Measurements from ENCODE around the gene NELFA.
A peak's percentile ranks its signal among the peaks of the same experiment; 100 is the strongest.

The NELFA gene

DNA sequence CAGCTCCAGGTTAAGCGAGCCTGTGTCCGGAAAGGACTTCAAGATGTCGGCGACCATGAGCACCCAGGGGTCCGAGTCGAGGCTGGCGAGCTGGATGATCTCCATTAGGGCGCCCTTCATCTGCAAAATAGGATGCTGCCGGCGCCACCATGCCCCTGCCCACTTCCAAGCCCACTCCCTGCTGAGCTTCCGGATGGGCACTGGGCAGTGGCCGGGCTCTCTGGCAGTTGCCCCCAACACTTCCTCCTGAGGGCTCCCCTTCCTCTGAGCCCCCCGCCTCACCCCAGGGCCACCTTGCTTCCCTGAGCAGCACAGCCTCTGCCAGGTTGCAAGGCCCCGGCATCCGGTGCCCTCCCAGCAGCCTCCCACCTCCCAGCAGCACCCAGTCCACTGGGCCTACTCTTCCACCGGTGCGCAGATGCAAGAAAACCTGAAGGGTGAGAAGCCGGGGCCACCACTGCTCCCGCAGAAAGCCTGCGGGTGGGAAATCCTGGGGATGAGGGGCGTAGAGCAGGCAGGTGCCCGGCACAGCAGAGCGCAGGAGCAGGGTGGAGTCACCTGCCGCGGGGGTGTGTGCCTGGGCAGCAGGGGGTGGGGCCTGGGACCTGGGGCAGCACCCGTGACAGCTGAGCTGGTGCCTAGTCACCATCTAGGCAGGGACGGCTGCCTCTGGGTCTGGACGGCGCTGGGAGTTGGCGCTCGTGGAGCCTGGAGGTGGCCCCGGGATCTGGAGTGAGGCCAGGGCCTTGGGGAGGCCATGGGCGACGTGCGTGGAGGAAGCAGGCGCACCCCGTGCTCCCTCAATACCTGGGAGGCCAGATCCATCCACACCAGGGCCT is 17.0 kb downstream of the NELFA start:
- ATAC-seq (no peak), DNase-seq (ENCODE audit: low spot score in 2 of 2) (no peak)
- H3K9me3 Mint-ChIP-seq: no peaks in the 10 kb centered on the region
- no peak overlapping the region for H3K27ac Mint-ChIP-seq
- no peak overlapping the region for H3K4me3 Mint-ChIP-seq
- H3K36me3 Mint-ChIP-seq: peaks cover 48% of the 10 kb centered on the region
- peaks cover 11% of the 10 kb centered on the region for H3K4me1 Mint-ChIP-seq

DNA sequence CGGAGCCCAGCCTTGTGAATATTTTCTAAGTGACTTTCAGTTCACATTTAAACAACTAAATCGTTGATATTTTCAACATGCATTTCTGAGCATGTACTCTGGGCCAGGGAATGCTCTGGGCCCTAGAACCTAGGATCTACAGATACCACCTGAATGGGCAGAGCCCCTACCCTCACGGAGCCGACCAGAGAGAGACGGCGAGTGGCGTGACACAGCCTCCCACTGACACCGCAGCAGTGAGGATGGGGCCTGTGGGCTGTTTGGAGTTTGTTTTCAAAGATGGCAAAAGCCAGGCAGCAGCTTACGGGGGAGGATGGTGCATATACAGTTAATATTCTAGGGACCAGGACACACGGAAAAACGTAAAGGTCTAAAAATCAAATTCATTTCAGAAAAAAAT is 17.7 kb downstream of the NELFA start:
- H3K4me1 Mint-ChIP-seq: peaks cover 10% of the 10 kb centered on the region
- no peak for DNase-seq (ENCODE audit: low spot score in 2 of 2)
- H3K36me3 Mint-ChIP-seq: peaks cover 50% of the 10 kb centered on the region
- H3K27ac Mint-ChIP-seq: no peak overlapping the region
- no peak overlapping the region for H3K4me3 Mint-ChIP-seq
- no peaks in the 10 kb centered on the region for H3K9me3 Mint-ChIP-seq
- no peak for ATAC-seq

DNA sequence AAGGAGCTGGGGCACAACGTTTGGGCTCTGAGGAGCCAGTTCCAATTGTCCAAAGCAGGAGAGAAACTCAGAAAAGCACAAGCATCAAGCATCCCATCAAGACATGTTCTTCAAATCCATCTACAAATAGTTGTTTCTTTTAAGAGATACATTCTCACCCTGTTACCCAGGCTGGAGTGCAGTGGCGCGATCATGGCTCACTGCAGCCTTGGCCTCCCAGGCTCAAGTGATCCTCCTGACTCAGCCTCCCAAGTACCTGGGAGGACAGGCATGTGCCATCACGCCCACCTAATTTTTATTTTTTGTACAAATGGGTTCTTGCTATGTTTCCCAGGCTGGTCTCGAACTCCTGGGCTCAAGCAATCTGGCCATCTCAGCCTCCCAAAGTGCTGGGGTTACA is 18.1 kb downstream of the NELFA start:
- no peak overlapping the region for H3K27ac Mint-ChIP-seq
- H3K4me3 Mint-ChIP-seq: no peak overlapping the region
- peaks cover 55% of the 10 kb centered on the region for H3K36me3 Mint-ChIP-seq
- no peaks in the 10 kb centered on the region for H3K9me3 Mint-ChIP-seq
- no peak for DNase-seq (ENCODE audit: low spot score in 2 of 2)
- peaks cover 6% of the 10 kb centered on the region for H3K4me1 Mint-ChIP-seq
- ATAC-seq: no peak

DNA sequence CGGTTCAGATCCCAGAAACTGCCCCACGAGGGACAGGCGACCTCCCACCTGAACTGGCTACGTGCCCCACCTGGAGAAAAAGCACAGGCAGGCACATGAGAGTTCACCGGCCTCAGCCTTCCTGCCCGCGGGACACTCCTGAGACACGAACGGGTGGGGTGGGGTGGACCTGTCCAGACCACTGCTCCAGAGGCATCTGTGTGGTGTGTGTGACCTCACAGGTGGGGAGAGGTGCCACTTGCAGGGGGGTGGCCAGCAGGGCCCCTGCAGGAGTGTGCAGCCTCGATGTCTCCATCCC is 18.5 kb downstream of the NELFA start:
- peaks cover 58% of the 10 kb centered on the region for H3K36me3 Mint-ChIP-seq
- peak overlapping the region; percentile 43 for H3K27ac Mint-ChIP-seq
- ATAC-seq: no peak
- no peaks in the 10 kb centered on the region for H3K9me3 Mint-ChIP-seq
- no peak for DNase-seq (ENCODE audit: low spot score in 2 of 2)
- H3K4me3 Mint-ChIP-seq: no peak overlapping the region
- peaks cover 5% of the 10 kb centered on the region for H3K4me1 Mint-ChIP-seq

DNA sequence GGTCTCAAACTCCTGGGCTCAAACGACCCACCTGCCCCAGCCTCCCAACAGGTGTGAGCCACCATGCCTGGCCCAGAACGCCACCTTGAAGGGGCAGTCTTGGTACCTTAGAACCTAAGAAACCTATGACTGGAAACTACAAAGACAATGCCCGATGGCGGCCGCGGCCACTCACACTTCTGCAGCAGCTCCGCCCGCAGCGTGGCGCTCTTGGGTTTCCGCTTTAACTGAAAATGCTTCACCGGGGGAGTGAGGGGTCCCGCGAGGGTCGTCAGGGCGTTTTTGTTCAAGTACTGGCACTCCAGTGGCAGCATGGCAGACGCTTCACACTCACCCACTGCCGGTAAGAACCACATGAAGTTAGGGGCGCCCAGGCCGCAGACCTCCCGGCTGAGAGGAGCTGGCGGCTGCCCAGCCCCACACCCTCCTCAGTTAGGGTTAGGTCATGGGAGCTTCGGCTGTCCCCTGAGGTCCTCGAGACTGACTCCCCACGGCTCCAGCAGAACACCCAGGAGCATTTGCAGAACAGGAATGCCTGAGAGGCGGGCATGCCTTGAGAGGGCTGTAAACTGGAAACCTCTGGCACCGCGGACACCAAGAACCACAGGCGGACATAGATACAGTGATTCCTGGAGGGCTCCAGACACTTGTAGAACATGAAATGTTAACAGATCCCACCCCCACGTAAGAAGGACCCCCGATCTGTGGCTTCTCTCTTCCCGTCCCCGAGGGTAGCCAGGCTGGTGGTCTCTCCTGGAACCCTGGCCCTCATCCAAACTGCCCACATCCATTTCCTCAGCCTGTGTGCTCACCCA is 19.0 kb downstream of the NELFA start:
- no peak overlapping the region for H3K4me3 Mint-ChIP-seq
- H3K9me3 Mint-ChIP-seq: no peaks in the 10 kb centered on the region
- peaks cover 5% of the 10 kb centered on the region for H3K4me1 Mint-ChIP-seq
- DNase-seq (ENCODE audit: low spot score in 2 of 2): no peak
- peak overlapping the region; percentile 43 for H3K27ac Mint-ChIP-seq
- H3K36me3 Mint-ChIP-seq: peaks cover 64% of the 10 kb centered on the region
- no peak for ATAC-seq

DNA sequence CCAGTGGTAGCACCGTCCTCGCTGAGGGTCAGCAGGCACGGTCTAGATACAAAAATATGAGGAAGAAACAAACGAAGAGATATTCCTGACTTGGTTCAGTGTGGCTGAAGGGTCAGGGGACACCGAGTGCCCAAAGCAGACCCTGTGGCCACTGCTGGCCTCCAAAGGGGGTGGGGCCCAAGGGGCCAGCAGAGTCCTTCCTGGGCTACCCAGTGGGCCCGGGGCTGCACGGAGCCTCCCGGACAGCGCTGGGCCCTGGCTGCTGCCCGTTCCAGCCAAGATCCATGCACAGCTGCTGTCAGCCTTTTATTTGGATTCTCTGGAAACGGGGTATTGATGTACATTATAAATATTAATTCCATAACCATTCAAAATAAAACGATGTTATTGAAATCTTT is 20.4 kb downstream of the NELFA start:
- Mint-ChIP-seq H3K27ac (no peak overlapping the region), H3K9me3 (no peaks in the 10 kb centered on the region), H3K4me3 (no peak overlapping the region), H3K36me3 (peaks cover 78% of the 10 kb centered on the region), H3K4me1 (peaks cover 5% of the 10 kb centered on the region)
- ATAC-seq (no peak), DNase-seq (ENCODE audit: low spot score in 2 of 2) (no peak)

DNA sequence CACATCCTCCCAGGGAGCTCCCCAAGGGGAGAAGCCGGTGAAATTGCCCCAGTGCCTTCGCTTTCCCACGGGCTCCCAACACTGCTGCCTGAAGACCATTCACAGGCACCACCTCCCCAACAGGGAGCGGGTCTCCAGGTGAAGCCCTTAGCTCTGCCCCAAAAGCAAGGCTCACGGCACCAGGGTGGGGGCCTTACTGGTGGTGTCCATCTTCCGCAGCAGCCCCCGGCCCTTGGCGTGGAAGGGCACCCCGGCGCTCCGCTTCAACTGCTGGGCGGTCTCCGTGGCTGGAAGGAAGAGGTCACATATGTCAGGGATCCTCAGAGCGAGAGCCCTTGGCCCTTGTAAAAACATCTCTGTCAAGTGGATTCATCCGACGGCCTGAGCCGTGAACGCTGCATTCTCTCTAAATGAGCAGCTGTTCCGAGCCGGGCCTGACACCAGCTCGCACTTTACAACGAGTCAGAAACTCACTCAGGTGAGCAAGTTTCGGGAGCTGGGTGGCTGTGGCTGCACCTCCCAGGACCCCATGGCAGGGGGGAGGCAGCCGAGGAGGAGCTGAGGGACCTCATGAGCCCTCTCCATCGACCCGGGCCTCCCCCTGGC is 20.9 kb downstream of the NELFA start:
- ATAC-seq (no peak), DNase-seq (ENCODE audit: low spot score in 2 of 2) (no peak)
- H3K27ac Mint-ChIP-seq: peak overlapping the region; percentile 50
- no peak overlapping the region for H3K4me3 Mint-ChIP-seq
- no peaks in the 10 kb centered on the region for H3K9me3 Mint-ChIP-seq
- H3K36me3 Mint-ChIP-seq: peaks cover 83% of the 10 kb centered on the region
- H3K4me1 Mint-ChIP-seq: peaks cover 5% of the 10 kb centered on the region

DNA sequence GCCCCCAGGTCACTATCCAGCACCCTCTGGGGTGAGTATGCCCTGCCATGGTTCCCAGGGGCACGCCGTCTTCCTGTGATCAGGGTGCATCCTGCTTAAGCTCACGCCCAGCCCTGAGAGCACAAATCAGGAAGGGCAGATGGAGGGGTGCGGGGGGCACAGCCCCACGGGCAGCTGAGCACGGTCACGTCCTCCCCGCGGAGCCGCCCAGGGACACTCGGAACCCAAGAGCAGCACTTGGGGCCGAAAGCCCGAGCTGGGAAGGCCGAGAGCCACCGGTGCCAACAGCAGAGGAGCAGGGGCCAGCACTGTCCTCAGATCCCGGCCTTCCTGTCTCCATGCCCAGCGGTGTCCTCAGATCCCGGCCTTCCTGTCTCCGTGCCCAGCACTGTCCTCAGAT is 21.5 kb downstream of the NELFA start:
- Mint-ChIP-seq H3K27ac (peak overlapping the region; percentile 50), H3K9me3 (no peaks in the 10 kb centered on the region), H3K36me3 (peaks cover 88% of the 10 kb centered on the region), H3K4me1 (peaks cover 5% of the 10 kb centered on the region), H3K4me3 (no peak overlapping the region)
- DNase-seq (ENCODE audit: low spot score in 2 of 2): no peak
- no peak for ATAC-seq

DNA sequence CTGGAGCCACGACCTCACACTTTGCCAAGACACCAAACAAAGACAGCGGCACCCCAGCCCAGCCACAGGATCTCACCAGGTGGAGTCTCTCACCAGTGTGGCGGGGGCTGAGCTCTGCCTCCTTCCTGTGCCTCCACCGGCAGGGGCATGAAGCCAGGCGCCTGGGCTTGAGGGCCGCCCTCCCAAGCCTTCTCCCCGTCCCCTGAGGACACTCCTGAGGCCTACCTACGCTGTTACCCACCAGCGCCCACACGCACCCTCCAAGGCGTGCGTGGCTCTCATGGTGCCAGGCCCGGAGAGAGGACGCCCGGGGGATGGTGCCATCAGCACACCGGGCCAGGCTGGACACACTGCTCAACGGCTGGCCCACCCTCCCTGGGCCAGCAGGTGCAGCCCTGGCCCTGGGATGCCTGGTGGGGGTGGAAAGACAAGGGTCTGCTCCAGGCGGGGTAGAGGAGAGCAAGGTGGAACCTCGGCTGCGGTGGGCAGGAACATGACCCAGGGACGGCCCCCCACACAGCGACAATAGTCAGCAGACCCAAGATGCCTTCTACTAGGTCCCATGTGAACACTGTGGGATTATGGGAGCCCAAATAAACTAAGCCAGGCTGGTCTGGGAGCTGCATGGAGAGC is 22.1 kb downstream of the NELFA start:
- DNase-seq (ENCODE audit: low spot score in 2 of 2): no peak
- no peak overlapping the region for H3K4me3 Mint-ChIP-seq
- peaks cover 5% of the 10 kb centered on the region for H3K4me1 Mint-ChIP-seq
- ATAC-seq: peak; percentile 5
- H3K36me3 Mint-ChIP-seq: peaks cover 94% of the 10 kb centered on the region
- no peak overlapping the region for H3K27ac Mint-ChIP-seq
- H3K9me3 Mint-ChIP-seq: no peaks in the 10 kb centered on the region

DNA sequence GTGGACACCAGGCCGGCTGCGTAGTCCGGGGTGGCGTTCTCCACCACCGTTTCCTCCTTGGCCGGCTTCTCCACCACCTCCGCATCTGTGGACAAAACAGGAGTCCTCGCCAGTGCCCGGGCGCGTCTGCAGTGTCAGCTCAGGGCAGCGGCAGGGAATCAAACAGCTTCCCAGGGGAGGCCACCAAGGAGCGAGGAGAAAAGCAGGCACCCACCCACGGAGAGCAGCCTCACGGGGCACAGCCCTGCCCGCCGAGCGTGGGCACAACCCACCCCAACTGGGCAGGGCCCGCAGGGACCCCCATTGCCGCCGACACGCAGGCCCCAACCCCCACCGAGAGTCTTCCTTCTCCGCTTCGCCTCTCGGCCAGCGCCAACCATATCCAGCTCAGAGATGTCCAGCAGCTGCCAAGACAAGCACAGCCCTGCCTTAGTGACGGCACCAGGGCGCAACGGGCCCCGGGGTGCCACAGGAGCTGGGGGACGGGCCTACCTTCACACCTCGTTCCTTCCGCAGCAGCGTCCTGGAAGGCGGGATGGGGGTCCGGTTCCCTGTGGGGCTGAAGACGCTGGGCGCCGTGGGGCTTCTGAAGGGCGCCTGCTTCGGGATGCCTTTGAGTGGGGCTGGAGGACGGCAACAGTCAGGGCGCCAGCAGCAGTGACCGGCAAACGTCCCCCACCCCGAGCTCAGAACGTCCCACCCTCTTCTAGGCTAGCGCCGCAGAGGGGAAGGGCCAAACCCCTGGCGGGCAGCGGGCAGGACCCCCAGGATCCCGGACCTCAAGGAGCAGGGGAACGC is 22.8 kb downstream of the NELFA start:
- Mint-ChIP-seq H3K9me3 (no peaks in the 10 kb centered on the region), H3K27ac (no peak overlapping the region), H3K36me3 (peaks cover 97% of the 10 kb centered on the region), H3K4me1 (peaks cover 5% of the 10 kb centered on the region), H3K4me3 (no peak overlapping the region)
- no peak for DNase-seq (ENCODE audit: low spot score in 2 of 2)
- no peak for ATAC-seq

DNA sequence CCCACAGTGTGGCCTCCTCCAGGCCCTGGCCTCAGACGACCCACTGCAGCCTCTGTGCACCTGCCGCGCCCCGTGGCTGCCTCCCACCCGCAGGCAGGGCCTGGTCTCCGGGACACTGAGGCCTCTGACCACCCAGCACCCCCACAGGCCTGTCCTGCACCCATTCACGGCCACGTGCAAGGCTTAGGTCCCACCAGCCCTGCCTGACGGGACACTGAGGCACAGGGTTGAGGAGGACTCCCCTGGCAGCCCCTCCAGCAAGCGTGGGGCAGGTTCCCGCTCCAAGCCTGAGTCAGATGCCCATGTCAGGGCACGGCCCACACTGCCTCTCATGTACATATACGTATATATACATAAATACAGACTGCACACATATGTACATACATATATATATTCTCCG is 23.5 kb downstream of the NELFA start:
- peaks cover 4% of the 10 kb centered on the region for H3K4me1 Mint-ChIP-seq
- H3K27ac Mint-ChIP-seq: peak overlapping the region; percentile 88
- H3K36me3 Mint-ChIP-seq: peaks cover 97% of the 10 kb centered on the region
- no peak for DNase-seq (ENCODE audit: low spot score in 2 of 2)
- ATAC-seq: no peak
- H3K4me3 Mint-ChIP-seq: no peak overlapping the region
- no peaks in the 10 kb centered on the region for H3K9me3 Mint-ChIP-seq

DNA sequence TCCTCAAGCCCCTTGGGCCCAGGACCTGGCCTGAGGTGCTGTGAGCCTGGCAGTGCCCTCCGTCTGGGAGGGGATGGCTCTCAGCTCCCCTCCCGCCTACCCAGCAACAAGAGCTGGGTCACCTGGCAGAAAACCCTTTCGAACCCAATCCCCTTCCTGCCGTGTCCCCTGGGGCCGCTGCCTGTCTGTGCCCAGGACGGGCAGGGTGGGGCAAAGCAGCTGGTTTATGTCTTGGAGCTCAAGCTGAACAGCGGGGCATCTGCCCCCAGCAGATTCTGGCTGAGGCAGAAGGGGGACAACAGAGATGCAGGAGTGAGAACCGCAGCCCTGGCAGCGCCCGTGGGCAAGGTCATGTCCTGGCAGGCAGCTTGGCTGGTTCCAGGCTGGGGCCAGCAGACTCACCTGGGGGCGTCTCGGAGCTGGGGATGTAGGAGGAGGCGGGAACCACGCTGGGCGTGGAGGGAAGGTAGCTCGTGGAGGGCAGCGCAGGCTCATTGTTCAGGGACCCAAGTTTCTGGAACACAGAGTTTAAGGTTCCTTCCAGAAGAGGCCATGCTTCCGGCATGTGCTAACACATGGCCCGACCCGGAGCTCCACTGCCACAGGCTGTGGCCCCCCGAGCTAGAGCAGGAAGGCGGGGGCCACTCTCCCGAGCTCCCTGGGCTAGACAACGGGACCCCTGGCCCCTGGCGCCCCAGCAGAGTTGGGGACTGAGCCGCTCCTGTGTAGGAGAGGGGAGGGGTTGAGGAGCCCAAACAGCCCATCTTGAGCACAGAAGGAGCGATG is 24.2 kb downstream of the NELFA start:
- Mint-ChIP-seq H3K27ac (peak overlapping the region; percentile 88), H3K4me3 (no peak overlapping the region), H3K9me3 (no peaks in the 10 kb centered on the region), H3K4me1 (no peaks in the 10 kb centered on the region), H3K36me3 (peaks cover 97% of the 10 kb centered on the region)
- DNase-seq (ENCODE audit: low spot score in 2 of 2): no peak
- no peak for ATAC-seq

DNA sequence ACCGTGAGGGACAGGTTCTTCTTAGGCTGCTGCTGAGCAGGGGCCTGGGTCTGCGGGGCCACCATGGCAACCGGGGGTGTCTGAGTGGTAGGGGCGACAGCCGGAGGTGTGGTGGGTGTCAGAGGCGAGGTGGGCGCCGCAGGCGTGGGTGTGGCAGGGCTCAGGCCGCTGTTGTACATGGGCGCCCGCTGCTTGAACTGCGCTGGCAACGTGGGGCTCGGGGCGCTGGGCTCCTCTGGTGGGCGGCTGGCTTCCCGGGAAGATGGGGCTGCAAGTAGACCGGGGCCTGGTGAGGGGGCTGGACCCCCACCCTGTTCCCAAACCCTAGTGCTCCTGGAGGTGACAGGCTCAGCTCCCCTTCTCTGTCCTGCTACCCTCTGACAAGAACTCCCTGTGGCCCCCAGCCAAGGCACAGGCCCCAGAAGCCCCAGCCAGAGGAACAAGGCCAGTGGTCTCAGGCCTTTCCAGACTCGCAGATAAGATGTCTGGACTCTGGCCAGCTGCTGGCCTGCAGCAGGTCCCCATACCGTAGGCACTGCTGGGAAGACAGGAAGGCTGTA is 24.8 kb downstream of the NELFA start:
- Mint-ChIP-seq H3K27ac (peak overlapping the region; percentile 88), H3K4me1 (no peaks in the 10 kb centered on the region), H3K9me3 (no peaks in the 10 kb centered on the region), H3K36me3 (peaks cover 97% of the 10 kb centered on the region), H3K4me3 (no peak overlapping the region)
- ATAC-seq: no peak
- DNase-seq (ENCODE audit: low spot score in 2 of 2): no peak
